ENCODE data around the gene POU3F2. TPM values are rescaled to one million over a fixed set of nuclear protein-coding genes. Genes with fewer than 3 reads are reported as not detected.

The POU3F2 gene
- total and polyA plus RNA-seq, 2 of the 13 experiments (the other 11 are each of a cell fraction or from before 2014, with no cell fraction given): not detected

DNA sequence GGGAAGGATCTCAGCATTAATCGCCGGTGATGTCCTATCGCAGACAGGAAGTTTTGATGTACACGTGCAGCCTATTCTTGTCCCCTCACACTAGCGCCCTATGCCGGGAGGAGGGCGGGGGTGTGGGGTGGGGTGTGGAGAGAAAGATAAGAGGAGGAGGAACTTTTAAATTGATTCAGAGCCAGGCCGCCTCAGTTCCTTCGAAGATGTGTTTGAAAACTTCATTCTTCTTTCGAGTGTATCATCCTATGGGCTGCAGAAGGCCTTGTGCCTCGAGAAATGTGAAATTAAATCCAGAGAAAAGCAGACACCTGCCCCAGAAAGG lies 2.5 kb upstream of the POU3F2 start:
- 60% methylated on average over 11 of the region's 11 CpGs for WGBS (ENCODE audit: low lambda C conversion rate)
- Histone ChIP-seq H3K9me3 (ENCODE audit: low read length) (no peaks in the 10 kb centered on the region), H4K20me1 (ENCODE audit: insufficient read depth, low read length) (no peaks in the 10 kb centered on the region; the same call in 1 of the 2 replicates), H2AFZ (ENCODE audit: low read length) (no peak overlapping the region), H3K9ac (ENCODE audit: insufficient read depth, low read depth, low read length) (no peak overlapping the region), H3K27ac (ENCODE audit: extremely low read length, insufficient read depth, low read length) (no peak overlapping the region), H3K79me2 (ENCODE audit: insufficient read depth, low read length) (no peaks in the 10 kb centered on the region), H3K4me1 (ENCODE audit: insufficient read depth, low read length) (peaks cover 25% of the 10 kb centered on the region; the same call in 1 of the 2 replicates), H3K36me3 (replicated peaks in 1 of 2; ENCODE audit: control insufficient read depth in 1 of 2, insufficient read depth in 2 of 2, low read length in 2 of 2) (no peaks in the 10 kb centered on the region), H3K27me3 (ENCODE audit: control insufficient read depth in 1 of 2, insufficient read depth in 2 of 2, low read length in 2 of 2) (peaks cover 8 to 85% of the 10 kb centered on the region in 2 experiments; a peak in 4 of 5 replicates), H3K4me3 (replicated peaks in 1 of 3; ENCODE audit: insufficient read depth in 1 of 3, low read depth in 2 of 3, low read length in 3 of 3) (no peak overlapping the region), H3K4me2 (ENCODE audit: low read depth, low read length) (no peak overlapping the region)
- TF ChIP-seq ZNF33B (CRISPR knock-in tag; IDR thresholded peaks at IDR 0.05) (no peak), KLF12 (CRISPR knock-in tag; IDR thresholded peaks at IDR 0.05; ENCODE audit: borderline replicate concordance) (no peak), ZNF33A (CRISPR knock-in tag; IDR thresholded peaks at IDR 0.05; ENCODE audit: borderline replicate concordance) (no peak), MTA3 (CRISPR knock-in tag; IDR thresholded peaks at IDR 0.05) (no peak), NAIF1 (CRISPR knock-in tag; IDR thresholded peaks at IDR 0.05; ENCODE audit: borderline replicate concordance) (no peak), ZKSCAN5 (CRISPR knock-in tag; IDR thresholded peaks at IDR 0.05) (no peak), HNF4A (CRISPR knock-in tag; IDR thresholded peaks at IDR 0.05) (no peak)
- TF ChIP-seq, protein P1, sequence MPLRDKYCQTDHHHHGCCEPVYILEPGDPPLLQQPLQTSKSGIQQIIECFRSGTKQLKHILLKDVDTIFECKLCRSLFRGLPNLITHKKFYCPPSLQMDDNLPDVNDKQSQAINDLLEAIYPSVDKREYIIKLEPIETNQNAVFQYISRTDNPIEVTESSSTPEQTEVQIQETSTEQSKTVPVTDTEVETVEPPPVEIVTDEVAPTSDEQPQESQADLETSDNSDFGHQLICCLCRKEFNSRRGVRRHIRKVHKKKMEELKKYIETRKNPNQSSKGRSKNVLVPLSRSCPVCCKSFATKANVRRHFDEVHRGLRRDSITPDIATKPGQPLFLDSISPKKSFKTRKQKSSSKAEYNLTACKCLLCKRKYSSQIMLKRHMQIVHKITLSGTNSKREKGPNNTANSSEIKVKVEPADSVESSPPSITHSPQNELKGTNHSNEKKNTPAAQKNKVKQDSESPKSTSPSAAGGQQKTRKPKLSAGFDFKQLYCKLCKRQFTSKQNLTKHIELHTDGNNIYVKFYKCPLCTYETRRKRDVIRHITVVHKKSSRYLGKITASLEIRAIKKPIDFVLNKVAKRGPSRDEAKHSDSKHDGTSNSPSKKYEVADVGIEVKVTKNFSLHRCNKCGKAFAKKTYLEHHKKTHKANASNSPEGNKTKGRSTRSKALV (CRISPR knock-in tag; IDR thresholded peaks at IDR 0.05): no peak
- TF ChIP-seq, protein P2, sequence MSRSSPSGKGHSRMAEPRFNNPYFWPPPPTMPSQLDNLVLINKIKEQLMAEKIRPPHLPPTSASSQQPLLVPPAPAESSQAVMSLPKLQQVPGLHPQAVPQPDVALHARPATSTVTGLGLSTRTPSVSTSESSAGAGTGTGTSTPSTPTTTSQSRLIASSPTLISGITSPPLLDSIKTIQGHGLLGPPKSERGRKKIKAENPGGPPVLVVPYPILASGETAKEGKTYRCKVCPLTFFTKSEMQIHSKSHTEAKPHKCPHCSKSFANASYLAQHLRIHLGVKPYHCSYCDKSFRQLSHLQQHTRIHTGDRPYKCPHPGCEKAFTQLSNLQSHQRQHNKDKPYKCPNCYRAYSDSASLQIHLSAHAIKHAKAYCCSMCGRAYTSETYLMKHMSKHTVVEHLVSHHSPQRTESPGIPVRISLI (CRISPR knock-in tag; IDR thresholded peaks at IDR 0.05; ENCODE audit: borderline replicate concordance): no peak
- TF ChIP-seq, protein P3, sequence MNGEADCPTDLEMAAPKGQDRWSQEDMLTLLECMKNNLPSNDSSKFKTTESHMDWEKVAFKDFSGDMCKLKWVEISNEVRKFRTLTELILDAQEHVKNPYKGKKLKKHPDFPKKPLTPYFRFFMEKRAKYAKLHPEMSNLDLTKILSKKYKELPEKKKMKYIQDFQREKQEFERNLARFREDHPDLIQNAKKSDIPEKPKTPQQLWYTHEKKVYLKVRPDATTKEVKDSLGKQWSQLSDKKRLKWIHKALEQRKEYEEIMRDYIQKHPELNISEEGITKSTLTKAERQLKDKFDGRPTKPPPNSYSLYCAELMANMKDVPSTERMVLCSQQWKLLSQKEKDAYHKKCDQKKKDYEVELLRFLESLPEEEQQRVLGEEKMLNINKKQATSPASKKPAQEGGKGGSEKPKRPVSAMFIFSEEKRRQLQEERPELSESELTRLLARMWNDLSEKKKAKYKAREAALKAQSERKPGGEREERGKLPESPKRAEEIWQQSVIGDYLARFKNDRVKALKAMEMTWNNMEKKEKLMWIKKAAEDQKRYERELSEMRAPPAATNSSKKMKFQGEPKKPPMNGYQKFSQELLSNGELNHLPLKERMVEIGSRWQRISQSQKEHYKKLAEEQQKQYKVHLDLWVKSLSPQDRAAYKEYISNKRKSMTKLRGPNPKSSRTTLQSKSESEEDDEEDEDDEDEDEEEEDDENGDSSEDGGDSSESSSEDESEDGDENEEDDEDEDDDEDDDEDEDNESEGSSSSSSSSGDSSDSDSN (CRISPR knock-in tag; IDR thresholded peaks at IDR 0.05): no peak
- FAIRE-seq (no peak), DNase-seq (ENCODE audit: low spot score) (no peak), ATAC-seq (no peak)
- intact Hi-C loops (cut with micrococcal nuclease; ENCODE audit: unreplicated experiment): no loop called here
- ChIA-PET CTCF (ENCODE audit: low intra/inter-chr PET ratio, low total read pairs) (no interaction called here), POLR2A (no interaction called here)
- no TSS peak for BruUV-seq (replicated peaks)
- in situ Hi-C loops (cut with HindIII; ENCODE audit: extremely low pct_ligation_motif_present, low pct_unique_long_range_greater_than_20kb): loop anchor here (25.0 kb wide), 5 partner anchors 280 to 1770 kb away; no protein-coding TSS in a partner anchor
